ENCODE data around the gene KRTAP2-3.

- no peak for TF ChIP-seq CTCF (IDR thresholded peaks at IDR 0.05; ENCODE audit: low read length)
- TF ChIP-seq EZH2 (IDR thresholded peaks at IDR 0.05; ENCODE audit: borderline replicate concordance, low read length), result no peak
Measured at GRCh38 chr17:41063449-41063848, 3.5 kb upstream of the KRTAP2-3 start.
